Transverse colon (tissue), 4 donors: Measurements from ENCODE around the gene CYBB. TPM values are rescaled to one million over a fixed set of nuclear protein-coding genes. Genes with fewer than 3 reads are reported as not detected.

Experiments
- DNase-seq: peaks from one replicate; pipeline ENCODE4 v3.0.0-alpha.2; 2019
- H3K27ac ChIP-seq, 4 donors: fragments of 200-600 bp; sonication (generic); 2 replicates each; pipeline ENCODE4 v1.5.1; 2016 to 2018; ENCODE audit warnings: inconsistent platforms in 4 of 4
- H3K27me3 ChIP-seq: fragments of 200-600 bp; sonication (generic); 2 replicates; pipeline ENCODE4 v1.5.1; 2017; ENCODE audit warnings: inconsistent platforms
- H3K36me3 ChIP-seq, 4 donors: fragments of 200-600 bp; sonication (generic); 2 replicates each; pipeline ENCODE4 v1.5.1; 2017 to 2019; ENCODE audit warnings: inconsistent platforms in 4 of 4
- H3K4me1 ChIP-seq, 4 donors: fragments of 200-600 bp; sonication (generic); 2 replicates each; pipeline ENCODE4 v1.5.1; 2017 to 2020; ENCODE audit warnings: inconsistent platforms in 4 of 4
- H3K4me3 ChIP-seq, 4 donors: fragments of 200-600 bp; sonication (generic); 1 replicate in 1 of 4; 2 replicates in 3 of 4; pipeline versions ENCODE4 v1.5.1 to v1.6.1; 2017 to 2019; ENCODE audit warnings: inconsistent platforms in 4 of 4
- H3K9me3 ChIP-seq, 2 donors: fragments of 200-600 bp; sonication (generic); 2 replicates each; pipeline ENCODE4 v1.5.1; 2017 to 2019; ENCODE audit warnings: inconsistent platforms in 2 of 2
- CTCF ChIP-seq, 5 experiments: fragments of 200-600 bp in 3 of 5; fragments of 450-650 bp in 2 of 5; sonication (generic) in 3 of 5; IDR thresholded peaks; 1 replicate in 2 of 5; 2 replicates in 3 of 5; pipeline ENCODE4 v1.5.1; 2016 to 2017; ENCODE audit warnings: antibody characterized with exemption in 5 of 5, inconsistent platforms in 3 of 5, mild to moderate bottlenecking in 2 of 5, moderate library complexity in 1 of 5
- EP300 ChIP-seq: sonication (generic); formaldehyde crosslinking; IDR thresholded peaks from one replicate; pipeline ENCODE4 v1.6.1; 2017; ENCODE audit warnings: antibody characterized with exemption, low read depth
- POLR2A ChIP-seq: fragments of 450-650 bp; IDR thresholded peaks from one replicate; pipeline ENCODE4 v1.6.1; 2016; ENCODE audit warnings: antibody characterized with exemption, mild to moderate bottlenecking, moderate library complexity
- POLR2AphosphoS5 ChIP-seq, 3 donors: sonication (generic); formaldehyde crosslinking; IDR thresholded peaks; one replicate each; pipeline ENCODE4 v1.6.1; 2016; ENCODE audit warnings: antibody characterized with exemption in 3 of 3
- WGBS, 2 donors: methylation state at CpG; one replicate each; pipeline ENCODE4 v1.1.5; 2018; ENCODE audit warnings: low coverage in 1 of 2; 5-methylcytosine and 5-hydroxymethylcytosine counted together
- in situ Hi-C, 4 donors: fragments of 200-750 bp; cut with MboI; loops; one replicate each; pipeline versions ENCODE4 v1.15.0 to v1.15.1; 2017; ENCODE audit warnings: low sequenced_read_pairs in 3 of 4, low pct_ligation_motif_present in 1 of 4, low pct_unique_long_range_greater_than_20kb in 1 of 4
- intact Hi-C: fragments of 100-400 bp; cut with DNase I; formaldehyde crosslinking; loops from one replicate; pipeline ENCODE4 v1.15.1; 2023; ENCODE audit warnings: low total_unique reads
- total RNA-seq, 4 donors: library from RNA; depleted of rRNA; stranded (reverse); fragments of >200 nt; gene quantifications; one replicate each; pipeline ENCODE4 v1.1.0, GENCODE V29; 2016

The CYBB gene
- total RNA-seq, 4 donors from 2014 or later = 3.8 to 21.7 (median 14.9) TPM

DNA sequence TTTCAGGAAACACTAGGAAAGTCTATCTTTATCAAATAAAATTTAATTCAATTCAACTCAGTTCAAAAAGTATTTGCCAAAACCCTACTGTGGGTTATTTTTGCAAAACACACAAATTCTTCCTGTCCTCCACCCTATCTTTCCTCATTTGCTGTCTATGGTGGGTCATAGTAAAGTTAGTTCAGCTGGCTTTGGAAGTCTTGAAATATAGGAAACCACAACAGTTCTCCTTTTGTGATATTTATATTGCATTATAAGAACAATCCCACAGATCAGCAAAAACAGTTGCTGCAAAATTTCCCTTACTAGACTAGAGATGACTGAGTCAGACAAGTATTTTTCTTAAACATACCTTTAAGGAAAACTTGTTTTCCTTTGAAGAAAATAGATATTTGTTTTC is 22.2 kb downstream of the CYBB start:
- H3K27me3 ChIP-seq = no peaks in the 10 kb centered on the region
- intact Hi-C loops = no loop called here
- TF ChIP-seq POLR2AphosphoS5 (IDR thresholded peaks at IDR 0.05) = no peak
- no peak for TF ChIP-seq EP300
- TF ChIP-seq POLR2A = no peak
- no peak for TF ChIP-seq CTCF (IDR thresholded peaks at IDR 0.05)
- DNase-seq = no peak
- no peaks in the 10 kb centered on the region for H3K4me1 ChIP-seq
- no peak overlapping the region for H3K4me3 ChIP-seq
- in situ Hi-C loops = no loop called here
- no peak overlapping the region for H3K27ac ChIP-seq
- no peaks in the 10 kb centered on the region for H3K36me3 ChIP-seq
- H3K9me3 ChIP-seq = no peaks in the 10 kb centered on the region

- Histone ChIP-seq H3K9me3 (no peaks in the 10 kb centered on the region), H3K4me3 (no peak overlapping the region), H3K36me3 (no peaks in the 10 kb centered on the region), H3K4me1 (no peaks in the 10 kb centered on the region), H3K27ac (no peak overlapping the region), H3K27me3 (no peaks in the 10 kb centered on the region)
- TF ChIP-seq POLR2AphosphoS5 (IDR thresholded peaks at IDR 0.05) (no peak), POLR2A (no peak), CTCF (IDR thresholded peaks at IDR 0.05) (no peak), EP300 (no peak)
- intact Hi-C loops = no loop called here
- no peak for DNase-seq
- in situ Hi-C loops = no loop called here
- 42 to 100% methylated on average over 1 to 2 of the region's 2 CpGs for WGBS, 2 donors
Observed at GRCh38 chrX:37803057-37803456, 23.2 kb downstream of the CYBB start.

DNA sequence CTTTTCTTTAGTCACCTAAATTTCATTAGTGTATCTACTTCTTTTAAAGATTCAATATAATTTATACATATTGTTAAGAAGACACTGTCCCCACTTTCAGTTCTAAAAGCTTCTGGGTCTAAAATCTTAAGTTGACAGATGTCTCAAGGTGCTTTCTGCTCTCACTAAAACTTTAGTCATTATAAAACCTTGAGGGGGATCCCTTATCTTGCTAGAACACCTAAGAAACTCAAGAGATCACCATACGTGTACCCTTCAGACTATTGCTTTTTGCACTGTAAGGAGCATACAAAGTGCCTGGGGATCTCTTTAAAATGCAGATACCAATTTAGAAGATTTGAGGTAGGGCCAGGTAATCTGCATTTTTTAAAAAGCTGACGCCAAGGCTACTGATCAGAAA is 30.1 kb downstream of the CYBB start:
- Histone ChIP-seq H3K27ac (no peak overlapping the region), H3K36me3 (no peaks in the 10 kb centered on the region), H3K4me3 (no peak overlapping the region), H3K27me3 (no peaks in the 10 kb centered on the region), H3K4me1 (peaks cover 0 to 3% (median 0%) of the 10 kb centered on the region in 4 donors), H3K9me3 (no peaks in the 10 kb centered on the region)
- intact Hi-C loops (no loop called here), in situ Hi-C loops (no loop called here)
- 79% methylated on average over 2 of the region's 2 CpGs; no CpG with 5 or more reads in 1 of the 2 donors for WGBS, 2 donors
- TF ChIP-seq POLR2A (no peak), EP300 (no peak), POLR2AphosphoS5 (IDR thresholded peaks at IDR 0.05) (no peak), CTCF (IDR thresholded peaks at IDR 0.05) (no peak)
- DNase-seq = no peak

- Histone ChIP-seq H3K4me3 (no peak overlapping the region), H3K36me3 (no peaks in the 10 kb centered on the region), H3K27ac (peak overlapping the region in 1 of 4 donors; percentile 19), H3K4me1 (peaks cover 0 to 3% (median 0%) of the 10 kb centered on the region in 4 donors), H3K9me3 (no peaks in the 10 kb centered on the region), H3K27me3 (no peaks in the 10 kb centered on the region)
- in situ Hi-C loops (no loop called here), intact Hi-C loops (no loop called here)
- 16% methylated on average over 1 of the region's 1 CpG; no CpG with 5 or more reads in 1 of the 2 donors for WGBS, 2 donors
- DNase-seq = no peak
- TF ChIP-seq CTCF (IDR thresholded peaks at IDR 0.05) (no peak), POLR2AphosphoS5 (IDR thresholded peaks at IDR 0.05) (no peak), POLR2A (no peak), EP300 (no peak)
Observed at GRCh38 chrX:37812110-37812509, 32.3 kb downstream of the CYBB start.
